Immature natural killer cell (primary cell): ENCODE results near the gene ERBB3. TPM values are rescaled to one million over a fixed set of nuclear protein-coding genes. Genes with fewer than 3 reads are reported as not detected.
"Not testable (repeated sequence)": the region's sequence is repeated elsewhere in the genome, so short reads cannot be mapped to it uniquely, and the experiment has no call there.

Experiments used
- DNase-seq, 3 donors: peaks; one replicate each; pipeline ENCODE4 v3.0.0; 2022; ENCODE audit warnings: mixed read lengths in 1 of 3
- H3K27ac Mint-ChIP-seq, 6 donors: one replicate each; pipeline ENCODE4 v1.8.0; 2020; ENCODE audit warnings: mixed read lengths in 6 of 6, mild to moderate bottlenecking in 5 of 6, inconsistent platforms in 4 of 6, moderate library complexity in 3 of 6
- H3K27me3 Mint-ChIP-seq, 3 donors: one replicate each; pipeline ENCODE4 v1.8.0; 2020 to 2021; ENCODE audit warnings: low read depth in 3 of 3, mild to moderate bottlenecking in 3 of 3, mixed read lengths in 3 of 3, moderate library complexity in 3 of 3, inconsistent platforms in 1 of 3
- H3K36me3 Mint-ChIP-seq, 3 donors: one replicate each; pipeline ENCODE4 v1.8.0; 2020; ENCODE audit warnings: mixed read lengths in 3 of 3, inconsistent platforms in 2 of 3, mild to moderate bottlenecking in 2 of 3
- H3K4me1 Mint-ChIP-seq, 2 donors: one replicate each; pipeline ENCODE4 v1.8.0; 2020; ENCODE audit warnings: inconsistent platforms in 2 of 2, mild to moderate bottlenecking in 2 of 2, mixed read lengths in 2 of 2, moderate library complexity in 1 of 2
- H3K4me3 Mint-ChIP-seq, 5 donors: one replicate each; pipeline ENCODE4 v1.8.0; 2020; ENCODE audit warnings: mild to moderate bottlenecking in 5 of 5, mixed read lengths in 5 of 5, inconsistent platforms in 3 of 5, moderate library complexity in 3 of 5
- H3K9me3 Mint-ChIP-seq, 6 donors: one replicate each; pipeline ENCODE4 v1.8.0; 2020; ENCODE audit warnings: mild to moderate bottlenecking in 6 of 6, mixed read lengths in 6 of 6, inconsistent platforms in 4 of 6, moderate library complexity in 3 of 6
- polyA plus RNA-seq, 3 donors: library from polyadenylated mRNA; unstranded; fragments of 300-500 nt; fragmentation: Illumina TruSeq; gene quantifications; one replicate each; pipeline ENCODE4 v1.2.3, GENCODE V29; 2021

ERBB3 gene
- not detected for polyA plus RNA-seq

DNA sequence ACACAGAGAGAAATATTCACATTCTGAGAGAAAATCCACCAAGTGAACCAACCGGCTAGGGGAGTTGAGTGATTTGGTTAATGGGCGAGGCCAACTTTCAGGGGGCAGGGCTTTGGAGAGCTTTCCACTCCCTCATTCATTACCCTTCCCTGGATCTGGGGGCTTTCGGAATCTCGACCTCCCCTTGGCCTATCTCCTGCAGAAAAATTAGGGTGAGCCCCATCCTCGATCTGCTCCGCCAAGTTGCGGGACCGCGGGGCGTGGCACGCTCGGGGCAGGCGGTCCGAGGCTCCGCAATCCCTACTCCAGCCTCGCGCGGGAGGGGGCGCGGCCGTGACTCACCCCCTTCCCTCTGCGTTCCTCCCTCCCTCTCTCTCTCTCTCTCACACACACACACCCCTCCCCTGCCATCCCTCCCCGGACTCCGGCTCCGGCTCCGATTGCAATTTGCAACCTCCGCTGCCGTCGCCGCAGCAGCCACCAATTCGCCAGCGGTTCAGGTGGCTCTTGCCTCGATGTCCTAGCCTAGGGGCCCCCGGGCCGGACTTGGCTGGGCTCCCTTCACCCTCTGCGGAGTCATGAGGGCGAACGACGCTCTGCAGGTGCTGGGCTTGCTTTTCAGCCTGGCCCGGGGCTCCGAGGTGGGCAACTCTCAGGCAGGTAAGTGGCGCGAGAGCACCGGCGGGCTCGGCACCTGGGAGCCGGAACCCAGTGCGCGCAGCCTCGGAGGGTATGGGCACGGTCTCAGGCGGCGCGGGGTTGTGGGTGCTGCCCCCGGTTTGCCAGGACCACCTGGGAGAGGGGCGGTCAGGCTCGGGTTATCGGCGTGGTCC is at the start of gene ERBB3:
Gene ERBB3 (plus strand): TSS at position 443 of the 833 bp plus-strand sequence. CDS start 136 bp downstream, at position 579.
- Mint-ChIP-seq H3K27me3 (peaks cover 2 to 8% (median 4%) of the 10 kb centered on the region in 3 donors), H3K27ac (no peak within 1 kb of the TSS), H3K4me3 (peak within 1 kb of the TSS; percentile 81 to 91 (median 87)), H3K36me3 (no peaks in the 10 kb centered on the region), H3K4me1 (peaks cover 14% of the 10 kb centered on the region in 2 donors), H3K9me3 (no peaks in the 10 kb centered on the region)
- DNase-seq = peak; percentile 29 to 46 (median 46)

DNA sequence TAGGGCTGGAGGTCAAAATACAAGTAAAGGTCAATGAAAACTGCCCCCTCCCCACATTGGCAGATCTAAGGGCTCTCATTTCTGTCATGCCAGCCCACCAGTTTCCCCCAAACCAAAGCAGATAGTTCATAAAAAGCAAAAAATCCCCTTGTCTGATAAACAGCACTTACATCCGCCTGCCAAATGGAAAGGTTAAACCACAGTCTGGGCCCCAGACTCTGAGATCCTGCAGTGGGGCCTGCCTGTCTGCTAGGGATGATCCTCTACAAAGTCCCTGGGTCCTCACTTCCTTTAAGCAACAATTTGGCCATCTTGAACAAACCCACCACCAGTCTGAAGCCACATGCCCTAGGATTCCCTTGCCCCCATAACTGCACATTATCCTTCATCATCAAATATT is 48.0 kb upstream of the ERBB3 start:
- DNase-seq = no peak

DNA sequence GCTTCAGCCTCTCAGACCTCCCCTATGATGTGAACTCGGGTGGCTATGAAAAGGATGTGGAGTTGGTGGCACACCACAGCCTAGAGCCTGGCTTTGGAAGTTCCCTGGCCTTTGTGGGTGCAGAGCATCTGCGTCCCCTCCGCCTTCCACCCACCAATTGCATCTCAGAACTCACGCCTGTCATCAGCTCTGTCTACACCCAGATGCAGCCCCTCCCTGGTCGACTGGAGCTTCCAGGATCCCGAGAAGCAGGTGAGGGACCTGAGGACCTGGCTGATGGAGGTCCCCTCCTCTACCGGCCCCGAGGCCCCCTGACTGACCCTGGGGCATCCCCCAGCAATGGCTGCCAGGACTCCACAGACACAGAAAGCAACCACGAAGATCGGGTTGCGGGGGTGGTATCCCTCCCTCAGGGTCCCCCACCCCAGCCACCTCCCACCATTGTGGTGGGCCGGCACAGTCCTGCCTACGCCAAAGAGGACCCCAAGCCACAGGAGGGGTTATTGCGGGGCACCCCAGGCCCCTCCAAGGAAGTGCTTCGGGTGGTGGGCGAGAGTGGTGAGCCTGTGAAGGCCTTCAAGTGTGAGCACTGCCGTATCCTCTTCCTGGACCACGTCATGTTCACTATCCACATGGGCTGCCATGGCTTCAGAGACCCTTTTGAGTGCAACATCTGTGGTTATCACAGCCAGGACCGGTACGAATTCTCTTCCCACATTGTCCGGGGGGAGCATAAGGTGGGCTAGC is 45.2 kb upstream of the ERBB3 start:
- H3K9me3 Mint-ChIP-seq = no peaks in the 10 kb centered on the region
- peaks cover 9 to 19% (median 19%) of the 10 kb centered on the region in 3 donors for H3K36me3 Mint-ChIP-seq
- peak in 1 of 3 donors; percentile 10 for DNase-seq
- H3K27ac Mint-ChIP-seq = no peak overlapping the region
- H3K27me3 Mint-ChIP-seq = peaks cover 0 to 2% (median 2%) of the 10 kb centered on the region in 3 donors
- H3K4me1 Mint-ChIP-seq = peaks cover 0 to 12% of the 10 kb centered on the region in 2 donors
- no peak overlapping the region for H3K4me3 Mint-ChIP-seq

More for the DNA sequence above, 48.0 kb upstream of the ERBB3 start:
- Mint-ChIP-seq H3K27ac (no peak overlapping the region), H3K27me3 (peaks cover 0 to 2% (median 2%) of the 10 kb centered on the region in 3 donors), H3K4me1 (no peaks in the 10 kb centered on the region), H3K4me3 (no peak overlapping the region), H3K36me3 (peaks cover 9 to 31% (median 29%) of the 10 kb centered on the region in 3 donors), H3K9me3 (no peaks in the 10 kb centered on the region)

- Mint-ChIP-seq H3K4me3 (no peak overlapping the region), H3K9me3 (no peaks in the 10 kb centered on the region), H3K27ac (peak overlapping the region in 1 of 6 donors; percentile 79), H3K27me3 (peaks cover 6 to 8% (median 7%) of the 10 kb centered on the region in 3 donors), H3K4me1 (peaks cover 15 to 22% of the 10 kb centered on the region in 2 donors), H3K36me3 (peaks cover 9 to 16% (median 15%) of the 10 kb centered on the region in 3 donors)
- no peak for DNase-seq
Measured at GRCh38 chr12:56037161-56037560, 42.8 kb upstream of the ERBB3 start.

GRCh38 chr12:56038022-56038655 is 41.8 kb upstream of the ERBB3 start:
- H3K4me1 Mint-ChIP-seq = peaks cover 25 to 31% of the 10 kb centered on the region in 2 donors
- no peak for DNase-seq
- H3K4me3 Mint-ChIP-seq = peak overlapping the region in 3 of 5 donors; percentile 11 to 27 (median 12)
- H3K27ac Mint-ChIP-seq = peak overlapping the region in 4 of 6 donors; percentile 15 to 60 (median 40)
- peaks cover 3 to 15% (median 7%) of the 10 kb centered on the region in 3 donors for H3K36me3 Mint-ChIP-seq
- H3K27me3 Mint-ChIP-seq = peaks cover 9 to 15% (median 10%) of the 10 kb centered on the region in 3 donors
- H3K9me3 Mint-ChIP-seq = no peaks in the 10 kb centered on the region

DNA sequence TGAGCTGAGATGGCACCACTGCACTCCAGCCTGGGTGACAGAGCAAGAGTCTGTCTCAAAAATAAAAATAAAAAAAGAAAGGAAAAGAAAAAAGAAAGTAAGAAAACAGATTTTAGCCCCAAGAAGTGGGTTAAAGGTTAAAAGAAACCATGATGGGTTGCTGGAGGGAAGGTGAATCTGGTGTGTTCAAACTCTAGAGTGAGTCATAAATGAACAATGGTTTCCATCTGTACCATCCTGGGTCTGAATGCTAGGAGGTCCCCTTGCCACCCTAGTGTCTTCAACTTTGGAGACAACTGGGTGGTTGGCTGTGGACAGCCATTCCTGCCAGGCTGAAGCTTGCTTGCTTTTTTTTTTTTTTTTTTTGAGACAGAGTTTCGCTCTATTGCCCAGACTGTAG is 39.8 kb upstream of the ERBB3 start:
- DNase-seq = no peak
- Mint-ChIP-seq H3K4me3 (no peak overlapping the region), H3K4me1 (peaks cover 35 to 37% of the 10 kb centered on the region in 2 donors), H3K9me3 (no peaks in the 10 kb centered on the region), H3K36me3 (peaks cover 3 to 21% (median 11%) of the 10 kb centered on the region in 3 donors), H3K27ac (no peak overlapping the region), H3K27me3 (peaks cover 7 to 15% (median 10%) of the 10 kb centered on the region in 3 donors)

- Mint-ChIP-seq H3K9me3 (no peaks in the 10 kb centered on the region), H3K27ac (peak overlapping the region; percentile 78 to 99 (median 98)), H3K27me3 (peaks cover 7 to 15% (median 10%) of the 10 kb centered on the region in 3 donors), H3K36me3 (peaks cover 0 to 16% (median 4%) of the 10 kb centered on the region in 3 donors), H3K4me1 (peaks cover 36 to 37% of the 10 kb centered on the region in 2 donors), H3K4me3 (peak overlapping the region; percentile 96 to 99 (median 97))
- DNase-seq = no peak
Measured at GRCh38 chr12:56040963-56041551, 38.9 kb upstream of the ERBB3 start.

DNA sequence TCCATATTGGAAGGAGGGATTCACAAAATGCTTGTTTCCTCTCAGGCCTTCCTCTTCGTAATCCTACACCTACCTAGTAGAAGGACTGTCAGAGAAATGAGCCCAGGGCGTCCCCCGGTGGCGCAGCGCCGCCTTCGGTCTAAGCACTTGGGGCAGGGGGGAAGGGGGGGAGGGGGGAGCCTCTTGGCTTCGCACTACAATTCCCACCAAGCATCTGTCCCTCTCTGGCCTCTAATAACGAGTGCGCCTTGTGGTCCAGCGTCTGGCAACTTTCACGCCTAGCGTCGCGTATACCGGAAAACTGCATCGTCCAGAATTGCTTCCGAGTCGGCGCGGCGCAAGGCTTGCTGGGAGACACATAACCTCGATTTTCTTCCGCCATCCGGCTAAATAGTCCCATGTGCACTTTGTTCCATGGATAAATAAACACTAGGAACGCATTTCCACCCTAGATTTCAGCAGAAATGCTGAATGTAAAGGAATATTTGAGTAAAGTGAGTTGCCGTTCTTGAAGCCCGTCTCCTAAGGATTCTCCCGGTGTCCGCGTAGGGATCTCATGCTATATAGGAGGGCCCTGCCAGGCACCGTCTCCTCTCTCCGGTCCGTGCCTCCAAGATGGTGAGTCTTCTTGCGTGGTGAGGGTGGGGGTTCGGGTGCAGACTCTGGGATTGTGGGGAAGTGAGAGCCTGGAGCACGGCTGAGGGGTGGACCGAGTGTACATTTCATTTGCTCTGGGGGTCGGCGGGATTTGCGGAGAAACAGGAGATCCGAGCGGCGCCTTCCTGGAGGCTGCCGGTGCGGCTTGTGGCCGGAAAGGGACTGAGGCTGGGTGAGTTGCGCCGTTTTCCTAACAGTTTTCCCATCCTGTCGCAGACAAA is 38.2 kb upstream of the ERBB3 start, which contains the start of gene RPS26:
Gene RPS26 (plus strand): TSS at position 367 of the 878 bp plus-strand sequence. CDS start 249 bp downstream, at position 616.
- Mint-ChIP-seq H3K4me3 (peak within 1 kb of the TSS; percentile 96 to 99 (median 97)), H3K27me3 (peaks cover 7 to 14% (median 10%) of the 10 kb centered on the region in 3 donors)

DNA sequence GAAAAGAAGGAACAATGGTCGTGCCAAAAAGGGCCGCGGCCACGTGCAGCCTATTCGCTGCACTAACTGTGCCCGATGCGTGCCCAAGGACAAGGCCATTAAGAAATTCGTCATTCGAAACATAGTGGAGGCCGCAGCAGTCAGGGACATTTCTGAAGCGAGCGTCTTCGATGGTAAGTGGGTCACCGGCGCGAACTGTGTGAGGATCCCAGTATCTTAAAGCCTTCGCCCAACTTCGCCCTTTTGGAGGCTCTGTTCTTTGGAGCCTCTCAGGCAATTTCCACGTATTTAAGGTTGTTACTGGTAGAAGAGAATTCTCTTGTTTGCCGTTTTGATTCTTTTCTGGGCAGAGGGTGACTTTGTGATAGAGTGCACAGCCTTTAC is 37.5 kb upstream of the ERBB3 start:
- Mint-ChIP-seq H3K27ac (peak overlapping the region; percentile 93 to 99 (median 98)), H3K4me1 (peaks cover 40 to 41% of the 10 kb centered on the region in 2 donors)
- DNase-seq = not testable (repeated sequence)

More for the DNA sequence above, 38.2 kb upstream of the ERBB3 start, which contains the start of gene RPS26:
- Mint-ChIP-seq H3K27ac (peak within 1 kb of the TSS; percentile 93 to 99 (median 98)), H3K9me3 (no peaks in the 10 kb centered on the region), H3K4me1 (peaks cover 37 to 41% of the 10 kb centered on the region in 2 donors), H3K36me3 (peaks cover 0 to 16% (median 4%) of the 10 kb centered on the region in 3 donors)
- peak; percentile 94 to 97 (median 94) for DNase-seq

DNA sequence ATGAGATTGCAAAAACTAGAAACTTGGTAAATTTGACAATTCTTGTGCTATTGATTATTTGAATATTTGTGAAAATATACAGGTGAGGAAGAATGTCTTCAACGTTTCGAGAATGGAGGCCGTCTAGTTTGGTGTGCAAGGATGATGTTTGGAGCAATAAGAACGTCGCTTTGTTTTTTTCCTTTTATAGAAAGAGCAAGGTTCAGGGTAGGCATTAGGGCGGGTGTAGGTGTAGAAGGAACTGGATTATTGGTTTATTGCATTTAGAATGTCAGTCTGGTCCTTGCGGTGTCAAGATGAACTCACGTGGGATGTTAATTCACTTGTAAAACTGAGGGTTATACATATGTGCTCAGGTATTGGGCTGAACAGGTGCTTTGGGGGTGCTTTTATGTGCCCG is 37.1 kb upstream of the ERBB3 start:
- peaks cover 7 to 13% (median 10%) of the 10 kb centered on the region in 3 donors for H3K27me3 Mint-ChIP-seq
- no peaks in the 10 kb centered on the region for H3K9me3 Mint-ChIP-seq
- peak overlapping the region; percentile 83 to 99 (median 98) for H3K27ac Mint-ChIP-seq
- peaks cover 38 to 41% of the 10 kb centered on the region in 2 donors for H3K4me1 Mint-ChIP-seq
- no peak for DNase-seq
- H3K36me3 Mint-ChIP-seq = peaks cover 0 to 16% (median 4%) of the 10 kb centered on the region in 3 donors
- peak overlapping the region; percentile 96 to 99 (median 97) for H3K4me3 Mint-ChIP-seq

More for the DNA sequence above, 37.5 kb upstream of the ERBB3 start:
- Mint-ChIP-seq H3K27me3 (peaks cover 7 to 13% (median 10%) of the 10 kb centered on the region in 3 donors), H3K36me3 (peaks cover 0 to 16% (median 4%) of the 10 kb centered on the region in 3 donors), H3K4me3 (peak overlapping the region; percentile 96 to 99 (median 97))
- H3K9me3 Mint-ChIP-seq = not testable (repeated sequence)

DNA sequence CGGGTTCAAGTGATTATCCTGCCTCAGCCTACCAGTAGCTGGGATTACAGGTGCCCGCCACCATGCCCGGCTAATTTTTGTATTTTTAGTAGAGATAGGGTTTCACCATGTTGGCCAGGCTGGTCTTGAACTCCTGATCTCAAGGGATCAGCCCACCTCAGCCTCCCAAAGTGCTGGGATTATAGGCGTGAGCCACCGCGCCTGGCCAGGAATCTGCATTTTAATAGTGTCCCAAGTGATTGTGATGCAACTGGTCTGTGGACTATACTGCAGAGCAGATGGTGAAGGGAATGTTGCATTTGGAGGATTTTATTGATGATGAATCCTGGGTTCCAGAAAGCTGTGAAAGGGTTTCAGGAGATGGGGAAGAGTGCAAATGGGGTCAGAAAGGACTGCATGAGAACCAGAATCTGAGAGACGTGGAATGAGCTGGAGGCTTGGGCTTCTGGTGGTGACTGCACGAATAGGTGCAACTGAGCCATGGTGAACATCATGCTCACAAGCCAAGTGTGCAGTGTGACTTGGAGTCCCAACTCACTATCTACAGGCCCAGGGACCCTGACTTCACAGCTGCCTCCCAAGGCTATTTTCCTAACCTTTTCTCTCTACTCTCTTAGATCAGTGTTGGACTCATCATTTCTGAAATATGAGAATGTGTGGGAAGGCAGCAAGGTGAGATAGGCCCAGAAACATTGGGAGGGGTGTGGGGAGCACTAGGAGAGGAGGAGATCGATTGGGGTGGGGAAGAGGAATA is 33.8 kb upstream of the ERBB3 start:
- Mint-ChIP-seq H3K4me1 (peaks cover 25 to 34% of the 10 kb centered on the region in 2 donors), H3K4me3 (no peak overlapping the region), H3K27me3 (peaks cover 7 to 13% (median 10%) of the 10 kb centered on the region in 3 donors), H3K27ac (peak overlapping the region in 4 of 6 donors; percentile 45 to 80 (median 58)), H3K36me3 (peaks cover 0 to 16% (median 4%) of the 10 kb centered on the region in 3 donors), H3K9me3 (no peaks in the 10 kb centered on the region)
- no peak for DNase-seq
